ENCODE measurements around the gene CPHXL2.

The CPHXL2 gene

DNA sequence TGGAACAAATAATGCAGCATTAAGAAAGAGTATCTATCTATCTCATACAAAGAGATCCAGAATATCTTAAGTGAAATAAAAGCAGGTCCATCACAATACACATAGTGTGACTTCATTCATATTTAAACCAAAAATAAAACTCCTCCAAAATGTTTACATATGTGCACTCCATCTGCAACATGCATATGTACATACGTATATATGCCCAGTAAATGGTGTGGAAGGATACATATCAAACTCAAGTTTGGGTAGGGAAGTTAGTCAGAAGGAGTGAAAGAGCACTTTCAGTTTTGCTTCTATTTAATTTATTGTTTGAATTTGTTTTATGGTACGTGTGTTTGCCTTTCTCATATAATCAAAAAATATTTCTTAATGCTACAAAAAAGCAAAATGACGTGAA, 41.8 kb downstream of the CPHXL2 start:
- no peak for DNase-seq

DNA sequence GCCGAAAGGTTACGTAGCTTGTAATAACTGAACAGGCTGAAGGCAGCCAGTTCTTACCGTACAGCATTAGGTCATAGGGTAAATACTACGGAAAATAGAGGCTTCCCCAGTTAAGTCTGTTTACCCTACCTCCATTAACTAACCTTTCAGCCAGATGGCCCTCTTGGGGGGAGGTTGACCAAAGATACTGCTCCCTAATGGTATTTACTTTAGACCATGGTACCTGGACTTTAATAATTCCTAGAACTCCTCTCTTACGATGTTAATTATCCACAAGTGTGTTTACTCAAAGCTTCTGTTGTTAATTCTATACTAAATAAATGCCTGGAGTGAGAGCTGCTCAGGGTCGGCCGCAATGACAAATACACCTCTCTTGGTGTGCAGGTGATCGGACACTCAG, 44.0 kb downstream of the CPHXL2 start:
- no peak for DNase-seq

DNA sequence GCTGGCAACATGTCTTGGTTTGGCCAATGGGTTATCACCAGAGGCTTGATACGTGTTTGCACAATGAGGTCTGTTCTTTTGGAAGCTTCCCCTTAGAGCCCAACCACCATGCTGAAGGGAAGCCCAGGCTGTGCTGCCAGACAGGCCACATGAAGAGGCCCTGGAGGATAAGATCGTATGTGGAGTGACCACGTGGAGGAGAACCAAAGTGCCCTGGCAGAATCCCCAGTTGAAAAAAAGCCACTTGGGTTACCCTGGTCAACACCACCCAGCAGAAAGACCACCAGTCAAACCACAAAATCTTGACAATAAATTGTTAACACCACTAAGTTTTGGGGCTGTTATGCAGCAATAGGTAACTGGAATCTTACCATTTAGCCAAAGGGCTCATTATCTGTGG, 46.8 kb downstream of the CPHXL2 start:
- DNase-seq, result no peak

DNA sequence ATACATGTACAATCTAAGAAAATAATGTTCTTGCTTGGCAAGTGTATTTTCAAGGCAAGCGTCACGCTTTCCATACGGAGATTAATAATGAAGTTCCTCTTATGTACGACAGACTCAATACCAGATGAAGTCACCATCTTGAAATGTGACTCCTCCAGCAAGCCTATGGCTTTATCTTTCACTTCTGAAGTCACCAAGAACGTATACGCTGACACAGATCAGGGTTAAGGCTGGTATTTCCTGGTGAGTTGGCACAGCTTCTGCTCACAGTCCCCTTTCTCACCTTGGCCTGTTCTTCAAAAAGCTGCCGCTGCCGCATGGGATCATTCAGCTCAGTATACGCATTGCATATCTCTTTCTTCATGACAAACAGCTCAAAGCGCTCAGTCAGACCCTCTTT, 47.7 kb downstream of the CPHXL2 start:
- DNase-seq, result no peak

DNA sequence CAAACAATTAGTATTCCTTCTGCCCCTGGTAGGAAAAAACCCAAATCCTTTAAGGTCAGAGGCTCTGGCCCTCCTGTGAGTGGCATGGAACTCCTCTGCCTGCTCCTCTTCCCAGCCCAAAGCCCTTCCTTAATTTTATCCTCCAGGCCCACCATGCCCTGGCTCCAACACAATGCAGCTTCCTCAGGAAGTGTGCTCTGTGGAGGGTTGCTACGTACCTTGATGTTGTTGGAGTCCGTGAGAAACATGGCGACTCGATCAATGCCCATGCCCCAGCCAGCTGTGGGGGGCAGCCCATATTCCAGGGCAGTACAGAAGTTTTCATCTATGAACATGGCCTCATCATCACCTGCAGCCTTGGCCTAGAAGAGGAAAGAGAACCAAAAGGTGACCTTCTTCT, 48.5 kb downstream of the CPHXL2 start:
- DNase-seq, result no peak

DNA sequence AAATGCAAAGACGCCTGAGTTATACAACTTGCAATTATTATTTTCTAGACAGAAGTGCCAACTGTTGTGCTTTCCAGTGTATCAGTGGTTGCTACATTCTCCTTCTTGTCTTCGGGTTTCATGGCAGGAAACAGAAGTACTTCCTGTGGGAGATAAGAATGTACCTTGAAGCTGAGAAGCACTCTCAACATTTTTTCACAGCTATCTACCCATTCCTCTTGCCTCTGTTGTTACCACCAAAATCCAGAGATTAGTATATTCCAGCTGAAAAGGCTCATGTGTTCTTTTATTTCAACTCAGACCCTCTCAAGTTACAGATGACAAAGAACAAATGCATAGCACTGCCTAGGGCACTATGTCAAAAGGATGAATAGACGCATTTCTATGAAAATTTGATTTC, 49.0 kb downstream of the CPHXL2 start:
- no peak for DNase-seq

DNA sequence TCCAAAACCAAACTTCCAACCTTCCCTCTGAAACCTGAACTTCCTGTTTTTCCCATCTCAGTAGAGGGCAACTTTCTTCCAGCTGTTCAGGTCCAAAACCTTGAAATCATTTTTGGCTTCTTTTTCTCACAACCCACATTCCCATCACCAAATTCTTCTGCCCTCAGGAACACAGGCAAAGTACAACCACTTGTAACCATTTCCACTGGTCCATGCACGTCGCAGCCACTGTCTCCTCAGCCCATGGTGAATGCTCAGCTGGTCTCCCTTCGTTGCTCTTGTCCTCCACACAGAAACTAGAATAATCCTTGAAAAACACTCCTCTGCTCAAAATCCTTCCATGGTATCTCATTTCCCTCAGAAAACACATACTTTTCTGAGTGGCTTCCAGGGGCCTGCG, 50.0 kb downstream of the CPHXL2 start:
- no peak for DNase-seq

DNA sequence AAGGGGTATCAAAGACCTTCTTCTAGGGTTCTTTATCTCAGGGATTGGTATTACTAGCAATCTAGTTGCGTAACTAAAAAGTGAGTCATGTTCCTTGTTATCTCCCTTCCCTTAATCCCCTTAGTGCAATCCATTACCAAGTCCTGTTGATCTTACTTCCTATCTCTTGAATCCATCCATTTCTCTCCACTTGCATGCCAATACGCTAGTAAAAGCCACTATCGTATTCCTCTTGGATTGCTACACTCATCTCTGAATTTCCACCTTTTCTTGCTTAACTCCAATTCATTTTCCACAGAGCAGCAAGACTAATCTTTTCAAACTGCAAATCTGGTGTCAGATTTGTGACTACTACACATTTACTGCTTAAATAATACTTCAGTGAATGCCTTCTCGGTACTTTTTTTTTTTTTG, 51.9 kb downstream of the CPHXL2 start:
- no peak for DNase-seq

DNA sequence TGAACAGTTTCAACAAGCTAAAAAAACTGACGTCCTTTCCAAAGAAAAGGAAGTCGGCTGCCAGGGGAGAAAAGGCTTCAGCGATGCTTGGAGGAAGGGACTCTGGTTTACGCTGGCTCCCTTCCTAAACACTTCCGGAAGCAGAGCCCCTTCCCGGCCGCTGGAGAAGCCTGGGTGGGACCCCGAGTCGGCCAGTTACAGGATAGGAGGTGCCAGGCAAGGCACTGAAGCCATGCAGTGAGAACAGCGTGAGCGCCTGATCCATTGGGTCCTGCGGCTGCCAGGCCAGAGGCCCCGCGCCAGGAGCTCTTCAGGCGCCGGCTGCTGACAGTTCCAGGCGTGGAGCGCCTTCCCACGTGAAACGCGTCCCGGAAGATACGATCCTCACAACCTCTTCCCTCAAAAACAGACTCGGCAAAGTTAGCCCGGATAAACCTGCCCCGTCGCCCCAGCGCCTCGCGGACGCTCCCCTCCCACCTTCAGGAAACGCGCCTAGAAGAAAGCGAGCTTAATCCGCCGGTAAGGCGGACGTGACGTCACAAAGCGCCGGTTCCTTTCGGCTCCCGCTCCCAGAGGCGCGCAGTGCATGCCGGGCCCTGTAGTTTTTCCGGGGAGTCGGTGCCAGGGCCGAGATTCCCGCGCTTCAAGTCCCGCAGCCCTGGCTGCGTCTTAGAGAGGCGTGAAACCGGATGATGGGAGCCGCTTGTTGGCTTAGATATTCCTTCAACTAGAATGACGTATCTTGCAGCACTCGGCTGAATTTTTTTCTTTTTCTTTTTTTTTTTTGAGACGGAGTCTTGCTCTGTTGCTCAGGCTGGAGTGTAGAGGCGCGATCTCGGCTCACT, 53.8 kb downstream of the CPHXL2 start, which contains the start of gene ADAT1:
Gene ADAT1 (minus strand): TSS at position 521 of the 845 bp plus-strand sequence. CDS start 2,482 bp downstream, outside the sequence.
- DNase-seq, result peak; percentile 96 to 97

DNA sequence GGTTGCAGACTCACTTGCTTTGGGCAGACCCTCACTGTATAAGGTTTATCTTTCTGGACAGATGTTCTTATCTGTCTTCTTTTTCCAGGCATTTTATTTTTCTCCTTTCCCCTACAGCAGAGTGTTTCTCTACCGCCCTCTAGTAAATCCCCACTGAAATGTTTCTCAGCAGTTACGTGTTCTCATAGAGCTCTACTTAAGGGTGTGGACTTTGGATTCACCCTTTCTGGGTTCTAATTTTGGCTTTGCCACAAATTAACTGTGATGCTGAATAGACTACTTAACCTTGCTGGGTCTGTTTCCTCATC, 55.7 kb downstream of the CPHXL2 start:
- no peak for DNase-seq

DNA sequence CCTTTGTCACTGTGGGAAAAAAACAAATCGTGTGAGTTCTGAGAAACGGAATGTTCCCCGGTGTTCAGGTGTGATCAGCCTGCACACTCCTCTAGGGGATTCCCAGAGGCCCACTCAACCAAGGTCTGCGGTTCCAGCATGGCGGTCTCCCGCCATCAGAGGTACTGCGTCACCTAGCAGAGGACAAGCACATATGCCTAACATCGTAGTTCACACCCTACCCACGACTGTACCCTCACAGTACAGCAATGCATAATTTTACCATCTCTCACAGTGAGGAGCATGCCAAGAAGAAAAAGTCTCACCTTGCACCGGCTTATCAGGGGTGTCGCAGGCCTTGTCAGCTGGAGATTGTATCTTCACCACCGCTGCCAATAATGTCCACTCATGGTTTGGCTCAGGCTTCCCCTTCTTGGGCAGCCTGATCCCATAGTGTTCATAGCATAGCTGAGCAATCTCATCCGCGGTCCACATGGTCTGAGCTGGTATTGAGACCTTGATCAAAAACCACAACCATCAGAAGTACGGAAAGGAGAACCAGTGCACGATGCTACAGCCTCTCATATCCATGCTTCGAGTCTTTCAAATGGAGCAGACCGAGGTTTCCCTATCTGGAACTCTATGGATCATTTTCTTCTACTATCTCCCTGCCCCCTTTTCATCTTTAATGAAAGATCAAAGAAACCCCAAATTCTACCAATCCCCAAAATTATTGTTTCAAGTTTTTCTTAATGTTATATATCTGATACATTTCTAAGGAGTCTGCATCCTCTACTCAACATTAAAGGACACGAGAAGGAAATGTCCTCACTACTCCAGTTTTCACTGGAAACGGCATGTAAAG, 56.3 kb downstream of the CPHXL2 start:
- DNase-seq, result peak; percentile 9 to 17

DNA sequence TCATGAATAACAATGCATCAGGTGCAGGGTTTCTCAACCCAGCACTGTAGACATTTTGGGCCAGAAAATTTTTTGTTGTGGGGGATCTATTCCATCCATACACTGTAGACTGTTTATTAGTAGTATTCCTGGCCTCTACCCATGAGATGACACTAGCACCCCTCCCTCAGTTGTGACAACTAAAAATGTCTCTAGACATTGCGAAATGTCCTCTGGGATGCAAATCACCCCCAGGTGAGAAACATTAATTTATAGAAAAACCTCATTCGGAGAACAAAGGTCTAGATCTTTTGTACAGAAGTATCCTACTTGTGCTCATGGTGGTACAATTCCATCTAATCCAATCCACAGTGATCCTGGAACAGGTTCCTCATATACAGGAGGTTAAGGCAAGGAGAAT, 58.0 kb downstream of the CPHXL2 start:
- no peak for DNase-seq

DNA sequence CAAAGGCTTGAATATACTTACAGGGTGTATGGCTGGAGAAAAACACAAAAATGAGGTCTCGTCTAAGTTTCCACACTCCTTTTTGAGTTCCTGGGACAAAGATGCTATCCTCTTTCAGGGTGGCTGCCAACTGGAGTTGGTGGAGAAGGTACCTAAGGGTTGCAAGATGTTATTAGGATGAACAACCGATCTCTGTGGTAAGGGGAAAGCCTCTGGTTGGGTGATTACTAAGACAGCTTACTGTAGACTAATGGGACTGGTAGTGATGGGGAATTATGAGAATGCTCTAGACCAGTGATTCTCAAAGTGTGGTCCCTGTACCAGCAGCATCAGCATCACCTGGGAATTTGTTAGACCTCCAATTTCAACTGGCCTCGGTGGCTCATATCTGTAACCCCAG, 59.7 kb downstream of the CPHXL2 start:
- no peak for DNase-seq

DNA sequence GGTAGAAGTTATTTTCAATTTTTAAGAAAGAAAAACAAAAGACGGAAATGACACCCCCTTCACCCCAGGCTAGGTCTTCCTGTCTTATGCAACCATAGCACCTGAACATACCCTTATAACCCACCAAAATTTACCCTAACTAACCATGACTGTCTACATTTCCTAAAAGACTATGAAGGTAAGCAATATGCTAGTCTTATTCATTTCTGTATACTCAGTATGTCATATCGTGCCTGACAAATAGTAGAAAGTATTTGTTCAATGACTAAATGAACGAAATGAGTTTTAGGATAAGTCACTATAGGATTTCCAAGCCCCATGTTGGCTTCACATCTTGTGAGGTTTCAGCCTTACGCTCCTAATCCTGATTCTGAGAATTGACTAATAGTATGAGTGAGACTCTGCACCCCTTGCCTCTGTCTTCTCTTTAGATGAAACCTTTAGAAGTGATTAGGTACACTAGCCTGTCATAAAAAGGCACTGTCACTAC, 60.2 kb downstream of the CPHXL2 start:
- DNase-seq, result no peak

DNA sequence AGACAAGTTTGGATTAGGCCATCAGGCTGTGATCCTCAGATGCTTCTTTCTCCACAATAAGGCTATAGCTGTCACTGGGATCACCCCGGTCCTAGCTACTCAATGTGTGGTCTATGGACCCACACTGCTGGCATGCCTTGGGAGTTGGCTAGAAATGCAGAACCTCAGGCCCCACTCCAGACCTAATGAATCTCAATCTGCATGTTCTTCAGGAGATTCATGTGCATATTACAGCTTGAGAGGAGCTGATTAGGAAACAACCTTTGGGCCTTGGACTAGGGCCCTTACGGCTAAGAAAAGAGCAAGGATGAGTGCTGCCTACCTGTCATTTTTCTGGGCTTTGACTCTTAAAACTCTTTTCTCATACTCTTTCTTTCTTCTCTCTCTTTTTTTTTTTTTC, 61.2 kb downstream of the CPHXL2 start:
- no peak for DNase-seq

DNA sequence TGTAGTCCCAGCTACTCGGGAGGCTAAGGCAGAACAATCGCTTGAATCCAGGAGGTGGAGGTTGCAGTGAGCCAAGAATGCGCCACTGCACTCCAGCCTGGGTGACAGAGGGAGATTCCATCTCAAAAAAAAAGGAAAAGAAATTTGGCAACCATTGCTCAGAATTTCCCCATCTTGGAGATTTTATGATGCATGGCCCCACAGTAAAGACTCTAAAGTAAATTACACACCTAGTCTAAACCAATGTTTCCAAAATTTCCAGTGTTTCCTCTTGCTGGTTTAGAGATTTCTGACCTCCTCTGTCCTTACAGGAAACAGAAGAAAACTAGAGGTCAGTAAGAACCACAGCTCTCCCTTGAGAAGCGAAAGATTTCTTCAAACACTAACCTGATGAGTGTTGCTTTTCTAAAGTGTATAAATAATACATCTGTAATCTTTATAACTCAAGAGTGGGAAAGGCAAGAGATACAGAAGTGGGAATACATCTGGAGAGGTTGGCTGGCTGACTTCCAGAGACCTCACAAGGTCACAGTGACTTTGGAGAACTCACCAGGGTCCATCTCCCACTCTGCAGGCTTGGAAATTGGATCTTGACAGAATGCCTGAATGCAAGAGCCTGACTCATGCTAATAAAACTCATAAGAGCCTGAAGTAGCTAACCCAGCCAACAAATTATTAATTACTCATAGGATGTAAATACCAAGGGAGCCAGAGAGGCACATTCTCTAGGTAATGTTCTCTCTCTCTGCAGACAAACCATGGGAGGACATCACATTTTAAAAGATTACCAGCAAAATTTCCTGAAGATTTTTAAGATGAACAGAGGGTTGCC, 62.5 kb downstream of the CPHXL2 start:
- no peak for DNase-seq
